Inflammatory macrophage treated with lipopolysaccharide for 4 hours (primary cell): ENCODE results near the gene DBH.

Source experiments
- DNase-seq: peaks from one replicate; pipeline ENCODE4 v3.0.0-alpha.2; 2020

The DBH gene

DNA sequence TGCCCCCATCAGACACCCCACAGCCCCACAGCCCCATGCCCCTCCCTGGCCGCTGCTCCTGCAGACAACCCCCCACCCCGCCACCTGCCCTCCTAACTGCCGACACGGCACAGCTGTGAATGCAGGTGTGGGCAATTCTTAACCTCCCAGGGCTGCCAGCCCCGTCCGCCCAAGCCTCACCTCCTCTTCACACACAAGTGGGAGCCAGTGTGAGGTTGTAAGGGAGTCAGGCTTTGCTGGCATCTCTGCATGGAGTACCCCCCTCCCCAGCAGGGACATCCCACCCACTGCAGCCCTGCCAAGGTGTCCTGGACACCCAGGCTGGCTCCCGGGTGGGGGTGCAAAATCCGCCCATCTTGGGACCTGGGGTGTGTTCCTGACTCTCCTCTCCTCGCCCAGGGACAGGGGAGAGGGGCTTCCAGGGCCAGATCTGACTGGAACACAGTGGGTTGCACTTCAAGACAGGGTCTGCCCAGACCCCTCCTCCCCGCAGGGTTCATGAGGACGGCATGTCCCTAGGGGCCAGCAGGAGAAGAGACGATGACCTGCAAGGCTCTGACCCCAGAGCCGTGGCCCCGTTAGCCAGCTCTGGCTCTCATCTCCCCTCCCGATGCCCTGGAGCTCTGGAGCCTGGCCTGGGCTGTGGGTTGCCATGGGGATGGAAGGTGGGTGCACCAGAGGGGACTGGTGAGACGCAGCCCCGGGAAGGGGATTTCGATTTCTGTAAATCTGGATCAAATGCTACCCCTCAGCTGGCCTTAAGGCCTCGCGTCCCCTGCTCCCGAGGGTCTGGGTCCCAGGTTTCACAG is 67.6 kb downstream of the DBH start:
- DNase-seq: no peak

DNA sequence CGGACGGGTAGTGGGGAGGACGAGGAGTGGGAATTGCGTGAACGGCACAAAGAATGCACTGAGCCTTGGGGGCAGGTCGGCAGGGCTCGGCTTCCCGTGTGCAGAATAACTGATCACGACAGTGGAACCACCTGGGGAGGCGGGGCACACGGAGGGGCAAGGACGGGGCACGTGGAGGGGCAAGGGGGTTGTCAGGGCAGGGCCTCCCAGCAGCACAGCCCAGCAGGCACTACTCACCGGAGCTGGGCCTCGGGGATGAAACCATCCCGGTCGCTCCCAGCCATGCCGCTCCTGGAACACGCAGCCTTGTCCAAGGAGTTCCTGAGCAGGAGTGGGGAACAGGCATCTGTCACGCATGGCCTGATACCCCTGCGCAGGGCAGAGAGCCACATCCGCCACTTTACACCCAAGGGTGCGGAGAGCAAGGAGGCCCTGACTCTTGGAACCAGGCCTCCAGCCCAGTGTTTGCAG is 68.6 kb downstream of the DBH start:
- DNase-seq: no peak

DNA sequence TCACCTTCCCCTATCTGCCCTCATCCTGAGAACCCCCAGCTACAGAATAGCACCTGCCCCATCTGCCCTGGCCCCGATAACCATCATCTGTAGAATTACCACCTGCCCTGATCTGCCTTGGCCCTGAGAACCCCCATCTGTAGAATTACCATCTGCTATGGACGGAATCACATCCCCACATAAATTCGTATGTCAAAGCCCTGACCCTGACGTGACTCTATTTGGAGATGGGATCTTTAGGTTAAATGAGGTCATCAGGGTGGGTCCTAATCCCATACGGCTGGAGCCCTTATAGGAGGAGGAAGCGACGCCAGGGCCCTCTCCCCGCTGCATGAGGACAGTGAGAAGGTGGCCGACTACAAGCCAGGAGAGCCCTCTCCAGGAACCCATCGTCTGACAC is 69.4 kb downstream of the DBH start:
- DNase-seq: no peak

DNA sequence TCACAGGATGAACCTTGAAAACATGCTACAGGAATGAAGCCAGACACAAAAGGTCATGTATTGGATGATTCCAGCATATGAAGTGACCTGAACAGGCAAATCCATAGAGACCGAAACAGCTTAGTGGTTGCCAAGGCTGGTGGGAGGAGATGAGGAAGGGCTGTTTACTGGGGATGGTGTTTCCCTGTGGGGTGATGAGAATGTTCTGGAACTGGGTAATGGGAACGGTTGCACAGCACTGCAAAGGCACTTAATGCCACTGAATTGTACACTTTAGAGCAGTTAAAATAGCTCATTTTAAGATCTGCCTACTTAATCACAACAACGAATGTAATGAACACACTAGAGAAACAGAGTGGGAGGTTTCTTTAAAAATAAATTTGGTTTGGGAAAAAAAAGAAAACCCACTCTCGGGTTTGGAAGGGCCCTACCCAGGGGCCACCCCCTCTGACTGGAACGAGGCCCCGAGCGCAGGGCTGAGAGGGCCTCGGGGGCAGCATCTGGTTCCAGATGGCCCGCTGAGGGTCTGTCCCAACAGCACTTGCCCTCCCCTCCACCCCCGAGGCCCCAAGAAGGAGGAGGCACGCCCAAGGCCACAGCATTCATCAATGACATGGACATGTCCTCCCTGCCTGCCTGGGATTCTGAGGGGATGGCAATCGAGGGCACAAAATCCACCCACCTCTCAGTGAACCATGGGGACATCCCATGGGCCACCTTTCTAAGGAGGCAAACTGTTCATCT is 70.3 kb downstream of the DBH start:
- DNase-seq: no peak

DNA sequence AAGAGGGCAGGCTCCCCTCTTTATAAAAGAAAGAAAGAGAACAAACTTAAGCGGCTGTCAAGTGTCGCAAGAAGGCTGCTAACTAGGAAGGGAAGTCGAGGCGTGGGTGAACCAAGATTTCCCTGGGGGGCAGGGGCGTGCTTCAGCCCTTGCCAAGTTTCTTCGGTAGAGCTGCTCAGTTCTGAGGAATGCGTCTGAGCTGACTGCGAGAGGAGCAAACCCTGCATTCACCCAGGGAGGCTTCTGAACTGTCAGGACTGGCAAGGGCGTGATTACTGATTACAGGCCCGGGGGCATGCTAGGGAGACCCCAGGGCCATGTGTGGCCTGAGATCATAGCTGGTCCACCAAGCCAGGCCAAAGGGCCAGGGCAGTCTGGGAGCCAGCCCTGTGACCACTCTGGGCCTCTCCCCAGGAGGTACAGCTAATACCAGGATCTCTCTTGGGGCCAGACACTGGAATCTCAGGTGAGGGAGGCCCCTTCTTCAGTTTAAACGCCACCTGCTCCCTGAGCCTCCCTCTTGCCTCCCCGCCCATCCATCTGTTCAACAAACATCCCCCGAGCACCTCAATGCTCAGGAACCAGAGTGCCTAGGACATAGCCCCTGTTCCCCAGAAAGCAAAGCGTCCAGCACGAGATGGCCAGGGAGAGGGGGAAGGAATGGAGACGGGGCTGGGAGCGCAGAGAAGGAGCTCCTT is 71.1 kb downstream of the DBH start:
- DNase-seq: peak; percentile 52

DNA sequence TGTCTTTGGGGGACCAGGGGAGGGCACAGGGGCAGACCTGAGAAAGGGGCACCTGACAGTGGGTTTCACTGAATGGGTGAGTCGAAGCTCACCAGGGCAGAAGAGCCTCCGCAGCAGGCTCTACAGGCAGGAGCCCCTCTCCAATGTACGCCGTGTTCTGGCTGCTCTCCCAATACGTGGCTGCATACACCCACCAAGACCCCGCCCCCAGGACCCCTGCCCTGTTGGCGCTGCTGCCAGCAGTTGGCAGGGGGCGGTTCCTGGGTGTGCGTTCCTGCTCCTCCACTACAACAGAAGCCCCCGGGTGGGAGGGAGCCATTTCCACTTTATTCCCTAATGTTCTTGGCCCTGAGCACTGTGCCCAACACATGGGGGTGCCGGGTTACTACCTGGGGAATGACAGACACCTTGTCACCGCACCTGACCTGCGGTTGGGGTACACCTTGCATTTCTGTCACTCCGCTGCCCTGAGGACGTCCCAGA is 71.6 kb downstream of the DBH start:
- no peak for DNase-seq

DNA sequence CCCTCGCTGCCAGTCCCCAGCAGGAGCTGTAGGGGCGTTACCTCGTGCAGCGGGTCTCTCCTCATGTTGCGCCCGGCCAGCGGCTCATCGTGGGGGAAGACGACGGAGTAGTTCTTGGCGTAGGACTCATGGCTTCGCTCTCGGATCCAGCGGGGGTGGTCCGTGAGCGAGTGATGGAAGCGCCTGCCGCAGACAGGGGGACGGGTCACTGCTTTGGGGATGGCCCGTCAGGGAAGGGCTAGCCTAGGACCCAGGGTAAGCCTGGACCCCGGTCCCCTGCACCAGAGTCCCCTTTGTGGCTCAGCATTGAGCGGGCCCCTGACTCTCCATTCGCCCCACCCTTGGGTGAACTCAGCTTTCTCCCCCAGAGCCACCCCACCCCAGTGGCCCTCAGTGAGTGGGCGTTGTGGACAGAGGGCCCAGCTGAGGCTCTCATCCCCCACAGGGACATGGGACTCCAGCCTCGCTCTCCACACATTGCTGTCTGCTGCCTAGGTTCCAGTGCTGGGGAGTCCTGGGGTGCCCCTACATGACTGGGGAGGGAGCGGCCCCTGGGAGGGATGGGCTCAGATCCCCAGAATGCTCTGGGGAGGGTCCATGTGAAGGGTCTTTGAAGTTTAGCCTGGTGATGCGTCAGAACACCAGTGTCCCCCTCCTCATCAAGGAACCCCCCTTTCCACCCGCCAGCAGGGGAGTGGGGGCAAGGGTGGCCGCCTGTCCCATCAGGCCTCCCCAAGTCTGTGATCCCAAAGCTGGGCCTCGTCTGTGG is 72.3 kb downstream of the DBH start:
- DNase-seq: no peak
